Stimulated activated CD8-positive, alpha-beta memory T cell treated with anti-CD3 and anti-CD28 coated beads, Interleukin-2, amount 100 ng/mL, for 1 hour (primary cell): ENCODE data around the gene CHCHD3.
"Not testable (repeated sequence)": the region's sequence is repeated elsewhere in the genome, so short reads cannot be mapped to it uniquely, and the experiment has no call there.

ENCODE experiments used
- DNase-seq, 2 donors: peaks; one replicate each; pipeline ENCODE4 v3.0.0-alpha.2; 2020; ENCODE audit warnings: low read depth in 2 of 2

CHCHD3 gene

GRCh38 chr7:132953468-132953867 is 128.4 kb downstream of the CHCHD3 start:
- no peak for DNase-seq

GRCh38 chr7:132950725-132951124 is 131.2 kb downstream of the CHCHD3 start:
- DNase-seq: no peak

DNA sequence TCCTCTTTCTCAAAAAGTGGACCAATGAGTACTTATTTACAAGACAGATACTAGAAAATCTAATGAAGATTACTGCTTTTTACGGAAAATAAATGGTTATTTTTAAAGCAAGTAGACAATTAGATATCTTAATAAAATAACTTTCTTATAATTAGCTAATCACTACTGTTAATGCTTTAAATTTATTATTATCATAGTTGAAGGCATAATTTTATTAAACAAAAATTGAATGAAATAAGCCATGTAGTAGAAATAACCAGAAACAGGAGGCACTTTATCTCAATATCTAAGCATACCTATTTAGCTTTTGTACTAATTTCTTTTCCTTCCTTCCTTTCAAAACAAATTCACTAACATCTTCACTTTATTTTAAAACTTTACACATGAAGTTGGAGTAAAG is 134.9 kb downstream of the CHCHD3 start:
- DNase-seq: no peak

GRCh38 chr7:132944774-132945173 is 137.1 kb downstream of the CHCHD3 start:
- DNase-seq: no peak

- no peak for DNase-seq
Observed at GRCh38 chr7:132943645-132944044, 138.2 kb downstream of the CHCHD3 start.

- DNase-seq: no peak
Observed at GRCh38 chr7:132942701-132943100, 139.2 kb downstream of the CHCHD3 start.

- no peak for DNase-seq
Observed at GRCh38 chr7:132941905-132942304, 140.0 kb downstream of the CHCHD3 start.

DNA sequence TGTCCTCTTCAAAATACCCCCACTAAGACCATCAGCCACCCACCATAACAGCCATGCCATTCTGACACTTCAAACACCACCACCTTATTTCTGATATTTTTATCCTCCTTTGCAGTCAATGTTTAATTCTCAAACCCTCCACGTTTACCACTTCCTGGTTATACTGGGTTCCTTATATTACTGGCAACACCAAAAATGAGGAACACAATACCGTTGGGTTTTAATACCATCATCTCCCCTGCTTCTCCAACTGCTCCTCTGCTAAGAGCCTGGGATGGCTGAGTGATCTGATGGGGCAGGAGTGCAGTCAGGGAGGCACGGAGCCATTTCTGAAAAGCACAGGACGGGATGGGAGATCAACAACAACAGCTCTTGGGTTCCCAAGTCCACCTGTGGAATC is 140.5 kb downstream of the CHCHD3 start:
- no peak for DNase-seq

DNA sequence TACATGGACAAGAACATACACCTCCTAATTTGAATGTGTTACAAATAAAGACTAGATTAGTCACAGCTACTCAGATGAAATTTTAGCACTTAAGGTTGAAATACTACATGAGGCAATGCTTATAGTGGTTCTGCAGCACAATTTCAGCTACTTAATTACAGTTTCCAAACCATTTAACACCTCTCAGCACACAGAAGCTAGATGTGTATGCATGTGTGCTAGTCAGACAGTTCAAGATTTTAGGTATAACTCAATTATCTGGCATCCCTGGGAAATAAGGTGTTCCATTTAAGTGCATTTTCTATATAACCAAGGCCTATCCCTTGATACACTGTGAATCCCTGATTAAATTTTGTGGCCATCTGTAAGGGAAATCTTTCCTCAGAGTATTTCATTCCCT is 141.8 kb downstream of the CHCHD3 start:
- no peak for DNase-seq

GRCh38 chr7:132939495-132939894 is 142.4 kb downstream of the CHCHD3 start:
- no peak for DNase-seq

- DNase-seq: no peak
Observed at GRCh38 chr7:132937286-132937685, 144.6 kb downstream of the CHCHD3 start.

- no peak for DNase-seq
Observed at GRCh38 chr7:132935608-132936007, 146.3 kb downstream of the CHCHD3 start.

DNA sequence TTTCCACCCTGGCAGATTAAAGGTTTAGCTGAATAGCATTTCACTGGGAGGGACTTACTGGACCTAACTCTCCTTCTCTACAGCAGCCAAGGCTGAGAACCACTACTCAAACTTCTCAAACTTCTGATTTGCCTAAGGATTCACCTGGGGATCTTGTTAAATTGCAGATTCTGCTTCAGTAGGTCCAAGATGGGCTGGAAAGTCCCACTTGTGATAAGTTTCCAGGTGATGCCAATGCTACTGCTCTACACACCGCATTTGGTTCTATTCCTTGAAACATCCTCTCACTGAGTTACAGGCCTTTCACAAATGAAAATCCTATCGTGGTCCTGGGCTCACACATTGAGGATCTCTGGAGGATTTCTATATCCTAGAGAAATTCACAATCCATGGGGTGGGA is 147.9 kb downstream of the CHCHD3 start:
- no peak for DNase-seq

- no peak for DNase-seq
Observed at GRCh38 chr7:132933072-132933458, 148.8 kb downstream of the CHCHD3 start.

GRCh38 chr7:132932296-132933071 is 149.4 kb downstream of the CHCHD3 start:
- no peak for DNase-seq

DNA sequence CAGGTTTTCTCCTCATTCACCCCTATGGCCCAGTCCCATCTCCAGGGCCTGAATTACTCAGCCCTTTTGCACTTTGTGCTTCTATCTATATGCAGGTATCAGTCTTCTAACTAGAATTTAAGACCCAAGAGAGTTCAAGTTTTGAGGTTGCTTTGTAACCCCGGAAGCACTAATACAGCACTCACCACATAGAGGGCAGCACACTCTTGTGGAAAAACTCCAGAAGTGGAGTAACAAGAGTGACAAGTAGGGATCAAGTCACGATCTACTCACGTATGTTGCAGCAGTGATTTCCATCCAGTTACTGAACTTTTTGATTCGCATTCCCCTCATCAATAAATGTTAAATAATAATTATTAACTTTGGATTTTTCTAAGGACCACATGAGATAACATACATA is 151.0 kb downstream of the CHCHD3 start:
- DNase-seq: no peak

- not testable (repeated sequence) for DNase-seq
Observed at GRCh38 chr7:132929944-132930343, 151.9 kb downstream of the CHCHD3 start.

- no peak for DNase-seq
Observed at GRCh38 chr7:132919771-132920170, 162.1 kb downstream of the CHCHD3 start.

DNA sequence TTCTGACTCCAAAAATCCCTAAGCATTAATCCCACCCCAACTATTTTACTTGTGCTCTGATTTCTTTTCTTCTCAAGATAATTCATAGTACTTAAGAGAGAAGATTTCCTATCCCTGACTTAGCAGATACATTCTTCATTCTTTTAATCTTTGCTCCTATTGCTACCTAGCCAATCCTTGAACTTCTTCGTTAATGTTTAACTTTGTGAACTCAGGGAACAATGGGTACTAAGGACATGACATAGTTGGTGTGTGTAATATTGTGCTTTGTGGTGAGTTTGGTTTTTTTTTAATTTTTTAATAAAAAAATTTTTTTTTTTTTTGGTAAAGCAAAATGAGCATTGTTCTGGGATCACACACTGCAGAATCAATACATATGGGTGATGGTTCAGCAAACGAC is 166.2 kb downstream of the CHCHD3 start:
- DNase-seq: no peak

- DNase-seq: no peak
Observed at GRCh38 chr7:132910657-132911056, 171.2 kb downstream of the CHCHD3 start.

DNA sequence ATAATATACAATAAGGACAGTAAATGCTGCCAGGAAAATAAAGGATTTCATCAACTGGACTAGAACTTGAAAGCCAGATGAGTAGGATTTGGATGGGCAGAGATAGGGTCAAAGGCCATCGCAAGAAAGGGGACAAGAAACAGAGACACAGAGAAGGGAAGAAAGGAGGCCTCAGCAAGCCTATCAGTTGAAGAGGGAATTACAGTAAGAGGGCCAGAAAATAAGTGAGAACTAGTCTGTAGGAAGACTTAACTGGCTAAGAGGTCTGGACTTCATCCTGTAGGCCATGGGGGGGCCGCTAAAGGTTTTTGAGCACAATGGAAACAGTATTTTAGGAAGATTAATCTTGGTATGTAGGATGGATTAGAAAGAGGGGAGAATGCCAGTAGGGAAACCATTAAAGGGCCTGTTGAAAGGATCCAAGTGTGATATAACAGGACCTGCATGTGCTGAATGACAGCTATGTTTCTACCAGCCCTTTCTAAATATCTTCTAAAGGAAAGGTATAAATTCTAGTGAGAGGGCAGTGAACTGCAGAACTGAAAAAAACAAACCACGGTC is 174.4 kb downstream of the CHCHD3 start:
- no peak for DNase-seq

GRCh38 chr7:132906193-132906835 is 175.6 kb downstream of the CHCHD3 start:
- no peak for DNase-seq

- not testable (repeated sequence) for DNase-seq
Observed at GRCh38 chr7:132905136-132905535, 176.8 kb downstream of the CHCHD3 start.
